ENCODE results near the gene BORCS5.

DNA sequence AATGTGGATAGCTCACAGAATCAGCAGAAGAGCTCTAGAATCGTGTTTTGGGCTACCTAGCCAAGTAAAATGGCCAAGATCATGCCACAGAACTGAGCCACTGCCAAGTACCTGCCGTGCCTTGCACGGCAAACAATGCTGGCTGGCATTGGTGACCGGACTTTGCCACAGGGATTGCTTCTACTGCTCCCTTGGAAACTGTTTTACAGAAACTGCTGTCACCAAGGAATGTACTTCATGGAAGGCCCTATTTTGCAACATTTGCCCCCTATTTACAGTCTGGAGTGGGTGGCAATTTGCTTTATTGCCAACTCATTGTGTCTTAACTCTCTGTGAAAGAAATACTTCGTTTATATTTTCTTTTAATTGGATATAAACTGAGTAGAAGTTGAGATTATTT is 49.0 kb downstream of the BORCS5 start:
- TF ChIP-seq EZH2 (IDR thresholded peaks at IDR 0.05; ENCODE audit: low read depth, low read length, severe bottlenecking) (no peak), POLR2A (IDR thresholded peaks at IDR 0.05; ENCODE audit: control extremely low read depth in 1 of 2, low read depth in 2 of 2, low read length in 2 of 2) (no peak), EP300 (IDR thresholded peaks at IDR 0.05; ENCODE audit: borderline replicate concordance in 1 of 2, low read depth in 2 of 2, low read length in 2 of 2) (no peak), SUZ12 (IDR thresholded peaks at IDR 0.05; ENCODE audit: low read length) (no peak), POLR2AphosphoS5 (IDR thresholded peaks at IDR 0.05; ENCODE audit: low read depth, low read length) (no peak), JUN (IDR thresholded peaks at IDR 0.05; ENCODE audit: low read depth, low read length) (no peak), FOSL1 (IDR thresholded peaks at IDR 0.05; ENCODE audit: insufficient read depth, low read depth, low read length) (no peak), CREB1 (IDR thresholded peaks at IDR 0.05) (no peak), JUND (IDR thresholded peaks at IDR 0.05; ENCODE audit: low read length) (no peak), NRF1 (IDR thresholded peaks at IDR 0.05; ENCODE audit: low read depth, low read length) (no peak), TAF1 (IDR thresholded peaks at IDR 0.05; ENCODE audit: low read depth, low read length) (no peak)
- TF ChIP-seq, protein P1, sequence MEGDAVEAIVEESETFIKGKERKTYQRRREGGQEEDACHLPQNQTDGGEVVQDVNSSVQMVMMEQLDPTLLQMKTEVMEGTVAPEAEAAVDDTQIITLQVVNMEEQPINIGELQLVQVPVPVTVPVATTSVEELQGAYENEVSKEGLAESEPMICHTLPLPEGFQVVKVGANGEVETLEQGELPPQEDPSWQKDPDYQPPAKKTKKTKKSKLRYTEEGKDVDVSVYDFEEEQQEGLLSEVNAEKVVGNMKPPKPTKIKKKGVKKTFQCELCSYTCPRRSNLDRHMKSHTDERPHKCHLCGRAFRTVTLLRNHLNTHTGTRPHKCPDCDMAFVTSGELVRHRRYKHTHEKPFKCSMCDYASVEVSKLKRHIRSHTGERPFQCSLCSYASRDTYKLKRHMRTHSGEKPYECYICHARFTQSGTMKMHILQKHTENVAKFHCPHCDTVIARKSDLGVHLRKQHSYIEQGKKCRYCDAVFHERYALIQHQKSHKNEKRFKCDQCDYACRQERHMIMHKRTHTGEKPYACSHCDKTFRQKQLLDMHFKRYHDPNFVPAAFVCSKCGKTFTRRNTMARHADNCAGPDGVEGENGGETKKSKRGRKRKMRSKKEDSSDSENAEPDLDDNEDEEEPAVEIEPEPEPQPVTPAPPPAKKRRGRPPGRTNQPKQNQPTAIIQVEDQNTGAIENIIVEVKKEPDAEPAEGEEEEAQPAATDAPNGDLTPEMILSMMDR (IDR thresholded peaks at IDR 0.05; ENCODE audit: control extremely low read depth in 1 of 3, insufficient read depth in 1 of 3, low read depth in 1 of 3, low read length in 3 of 3): no peak
- TF ChIP-seq, protein P2, sequence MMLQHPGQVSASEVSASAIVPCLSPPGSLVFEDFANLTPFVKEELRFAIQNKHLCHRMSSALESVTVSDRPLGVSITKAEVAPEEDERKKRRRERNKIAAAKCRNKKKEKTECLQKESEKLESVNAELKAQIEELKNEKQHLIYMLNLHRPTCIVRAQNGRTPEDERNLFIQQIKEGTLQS (IDR thresholded peaks at IDR 0.05; ENCODE audit: insufficient read depth, low read depth, low read length): no peak
